ENCODE results near the gene SH2D3C. TPM values are rescaled to one million over a fixed set of nuclear protein-coding genes. Genes with fewer than 3 reads are reported as not detected.

SH2D3C gene
- total RNA-seq, 1 donor = 0.18 TPM

GRCh38 chr9:127789179-127789578, 10.7 kb upstream of the SH2D3C start:
- no peak overlapping the region for H3K4me3 ChIP-seq (ENCODE audit: low read depth, low read length)
- TF ChIP-seq, protein P1, sequence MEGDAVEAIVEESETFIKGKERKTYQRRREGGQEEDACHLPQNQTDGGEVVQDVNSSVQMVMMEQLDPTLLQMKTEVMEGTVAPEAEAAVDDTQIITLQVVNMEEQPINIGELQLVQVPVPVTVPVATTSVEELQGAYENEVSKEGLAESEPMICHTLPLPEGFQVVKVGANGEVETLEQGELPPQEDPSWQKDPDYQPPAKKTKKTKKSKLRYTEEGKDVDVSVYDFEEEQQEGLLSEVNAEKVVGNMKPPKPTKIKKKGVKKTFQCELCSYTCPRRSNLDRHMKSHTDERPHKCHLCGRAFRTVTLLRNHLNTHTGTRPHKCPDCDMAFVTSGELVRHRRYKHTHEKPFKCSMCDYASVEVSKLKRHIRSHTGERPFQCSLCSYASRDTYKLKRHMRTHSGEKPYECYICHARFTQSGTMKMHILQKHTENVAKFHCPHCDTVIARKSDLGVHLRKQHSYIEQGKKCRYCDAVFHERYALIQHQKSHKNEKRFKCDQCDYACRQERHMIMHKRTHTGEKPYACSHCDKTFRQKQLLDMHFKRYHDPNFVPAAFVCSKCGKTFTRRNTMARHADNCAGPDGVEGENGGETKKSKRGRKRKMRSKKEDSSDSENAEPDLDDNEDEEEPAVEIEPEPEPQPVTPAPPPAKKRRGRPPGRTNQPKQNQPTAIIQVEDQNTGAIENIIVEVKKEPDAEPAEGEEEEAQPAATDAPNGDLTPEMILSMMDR (IDR thresholded peaks at IDR 0.05; ENCODE audit: insufficient read depth, low read length) = no peak
- no peak for DNase-seq (ENCODE audit: low read depth)

- DNase-seq (ENCODE audit: low read depth) = no peak
- TF ChIP-seq, protein P1 (IDR thresholded peaks at IDR 0.05; ENCODE audit: insufficient read depth, low read length) = no peak
Measured at GRCh38 chr9:127788337-127789011, 10.0 kb upstream of the SH2D3C start.

DNA sequence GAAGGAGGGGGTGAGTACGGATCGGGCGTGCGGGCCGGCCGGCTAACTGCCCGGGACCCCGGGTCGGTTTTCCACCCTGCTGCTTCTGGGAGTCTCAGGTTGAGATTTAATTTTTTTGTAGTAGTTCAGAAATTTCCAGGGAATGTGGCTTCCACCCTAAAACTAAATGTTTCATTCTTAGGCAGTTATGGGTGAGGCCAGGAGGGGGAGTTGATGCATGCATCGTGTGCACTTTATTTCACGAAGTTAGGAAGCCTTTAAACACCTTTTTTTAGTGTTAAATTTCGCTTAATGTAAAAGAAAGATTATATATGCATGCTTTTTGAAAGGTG, 8.3 kb upstream of the SH2D3C start:
- TF ChIP-seq, protein P1 (IDR thresholded peaks at IDR 0.05; ENCODE audit: insufficient read depth, low read length) = peak; percentile 66
- peak; percentile 51 for DNase-seq (ENCODE audit: low read depth)
- H3K4me3 ChIP-seq (ENCODE audit: low read depth, low read length) = peak overlapping the region; percentile 93

More at GRCh38 chr9:127788337-127789011, 10.0 kb upstream of the SH2D3C start:
- H3K4me3 ChIP-seq (ENCODE audit: low read depth, low read length) = no peak overlapping the region

DNA sequence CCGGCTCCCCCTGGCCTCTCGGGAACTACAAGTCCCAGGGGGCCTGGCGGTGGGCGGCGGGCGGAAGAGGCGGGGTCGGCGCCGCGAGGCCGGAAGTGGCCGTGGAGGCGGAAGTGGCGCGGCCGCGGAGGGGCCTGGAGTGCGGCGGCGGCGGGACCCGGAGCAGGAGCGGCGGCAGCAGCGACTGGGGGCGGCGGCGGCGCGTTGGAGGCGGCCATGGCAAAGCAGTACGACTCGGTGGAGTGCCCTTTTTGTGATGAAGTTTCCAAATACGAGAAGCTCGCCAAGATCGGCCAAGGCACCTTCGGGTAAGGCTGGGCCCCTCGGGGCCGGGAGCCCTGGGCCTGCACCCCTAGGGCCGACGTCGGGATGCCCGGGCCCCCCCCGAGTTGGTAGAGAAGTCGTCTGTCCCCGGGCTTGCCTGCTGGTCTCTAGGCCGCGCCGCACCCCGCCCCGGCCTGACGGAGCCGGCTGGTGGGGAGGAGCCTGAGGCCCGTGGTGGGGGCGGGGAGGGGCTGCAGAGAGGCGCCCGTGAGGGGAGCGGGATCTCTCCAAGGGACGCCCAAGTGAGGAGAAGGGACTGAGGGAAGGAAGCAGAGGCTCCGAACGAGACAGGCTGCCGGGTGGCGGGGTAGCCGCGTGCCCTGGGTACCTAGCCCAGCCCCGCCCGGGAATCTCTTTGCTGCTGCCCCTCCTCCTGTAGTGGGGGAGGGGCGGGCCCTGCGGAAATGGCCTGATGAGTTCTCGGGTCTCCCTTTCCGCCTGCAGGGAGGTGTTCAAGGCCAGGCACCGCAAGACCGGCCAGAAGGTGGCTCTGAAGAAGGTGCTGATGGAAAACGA, 7.7 kb upstream of the SH2D3C start, which contains the start of gene CDK9:
Gene CDK9, plus strand, starts transcription at position 102 of the 840 bp plus-strand sequence. Its CDS starts 115 bp downstream, at position 217.
- DNase-seq (ENCODE audit: low read depth) = peak; percentile 82
- H3K4me3 ChIP-seq (ENCODE audit: low read depth, low read length) = peak within 1 kb of the TSS; percentile 93
- TF ChIP-seq, protein P1 (IDR thresholded peaks at IDR 0.05; ENCODE audit: insufficient read depth, low read length) = no peak

DNA sequence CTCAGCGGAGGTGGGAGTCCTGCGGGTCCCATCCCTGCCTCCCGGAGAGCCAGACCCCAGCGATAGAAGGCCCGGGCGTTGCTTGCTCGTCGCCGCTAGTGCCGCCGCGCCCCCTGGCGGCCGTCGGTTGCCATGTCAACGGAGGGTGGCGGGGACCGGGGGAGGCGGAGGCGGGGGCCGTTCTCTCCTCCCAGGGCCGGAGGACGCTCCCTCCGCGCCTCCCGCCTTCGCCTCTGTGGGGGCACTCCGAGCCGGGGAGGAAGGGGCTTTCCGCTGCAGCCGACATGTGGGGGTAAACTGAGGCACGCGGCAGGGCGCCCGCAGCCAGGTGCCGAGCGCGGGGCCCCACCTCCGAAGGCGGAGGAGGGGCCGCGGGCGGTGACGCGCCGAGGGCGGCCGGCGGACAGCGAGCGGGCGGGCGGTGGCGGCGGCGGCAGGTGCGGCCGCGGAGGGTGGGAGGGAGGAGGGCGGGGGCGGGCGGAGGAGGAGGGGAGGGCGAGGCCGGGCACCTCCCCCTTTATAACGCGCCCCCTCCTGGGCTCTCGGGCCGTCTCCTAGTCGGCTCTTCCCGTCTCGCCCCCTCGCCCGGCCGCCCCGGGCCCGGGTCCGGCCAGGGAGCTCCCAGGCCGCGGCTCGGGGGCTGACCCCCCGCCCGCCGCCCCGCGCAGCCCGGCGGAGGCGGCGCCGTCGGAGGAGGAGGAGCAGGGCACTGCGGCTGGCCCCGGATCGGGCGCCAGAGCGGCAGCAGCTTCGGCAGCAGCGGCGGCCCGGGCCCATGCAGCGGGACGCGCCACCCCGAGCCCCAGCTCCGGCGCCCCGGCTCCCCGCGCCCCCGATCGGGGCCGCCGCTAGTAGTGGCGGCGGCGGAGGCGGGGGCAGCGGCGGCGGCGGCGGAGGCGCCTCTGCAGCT, 6.8 kb upstream of the SH2D3C start:
- peak overlapping the region; percentile 75 for H3K4me3 ChIP-seq (ENCODE audit: low read depth, low read length)
- TF ChIP-seq, protein P1 (IDR thresholded peaks at IDR 0.05; ENCODE audit: insufficient read depth, low read length) = peak; percentile 73
- peak; percentile 76 for DNase-seq (ENCODE audit: low read depth)
